GM13977 (cell line): Measurements from ENCODE around the gene PREX1.
A peak's percentile ranks its signal among the peaks of the same experiment; 100 is the strongest.

Experiments used
- DNase-seq: peaks from one replicate; pipeline ENCODE4 v3.0.0; 2012; ENCODE audit warnings: low spot score
- CTCF ChIP-seq: IDR thresholded peaks from 2 replicates; pipeline ENCODE4 v1.5.1; 2012; ENCODE audit warnings: mild to moderate bottlenecking, control low read depth; ENCODE audit not compliant: insufficient read depth; ENCODE audit errors: extremely low read depth, missing control alignments
- in situ Hi-C: fragments of 300-500 bp; cut with MboI; formaldehyde crosslinking; loops from one replicate; pipeline ENCODE4 v1.12.0; 2022; ENCODE audit warnings: low sequenced_read_pairs, low pct_unique_long_range_greater_than_20kb, mixed read lengths, inconsistent platforms; ENCODE audit not compliant: unreplicated experiment

Gene PREX1

GRCh38 chr20:48609491-48609978, 218.3 kb downstream of the PREX1 start:
- DNase-seq: peak; percentile 83
- TF ChIP-seq CTCF: no peak
- in situ Hi-C loops: loop anchor here (25.0 kb wide), 2 partner anchors 822 to 897 kb away; partner anchors contain the start of gene SULF2

GRCh38 chr20:48608756-48609155, 219.0 kb downstream of the PREX1 start:
- no peak for DNase-seq
- no peak for TF ChIP-seq CTCF
- in situ Hi-C loops: loop anchor here (25.0 kb wide), 2 partner anchors 821 to 896 kb away; partner anchors contain the start of gene SULF2

GRCh38 chr20:48607544-48607865, 220.3 kb downstream of the PREX1 start:
- DNase-seq: no peak
- in situ Hi-C loops: loop anchor here (25.0 kb wide), 2 partner anchors 820 to 895 kb away; partner anchors contain the start of gene SULF2
- no peak for TF ChIP-seq CTCF

- TF ChIP-seq CTCF: no peak
- in situ Hi-C loops: loop anchor here (25.0 kb wide), 2 partner anchors 820 to 895 kb away; partner anchors contain the start of gene SULF2
- DNase-seq: no peak
These were observed 220.8 kb downstream of the PREX1 start for GRCh38 chr20:48606841-48607543.

GRCh38 chr20:48606172-48606840, 221.5 kb downstream of the PREX1 start:
- DNase-seq: no peak
- in situ Hi-C loops: loop anchor here (25.0 kb wide), 2 partner anchors 819 to 894 kb away; partner anchors contain the start of gene SULF2
- no peak for TF ChIP-seq CTCF

GRCh38 chr20:48605364-48606171, 222.2 kb downstream of the PREX1 start:
- TF ChIP-seq CTCF: no peak
- in situ Hi-C loops: loop anchor here (25.0 kb wide), 2 partner anchors 818 to 893 kb away; partner anchors contain the start of gene SULF2
- DNase-seq: no peak
